Lower lobe of right lung (tissue), 2 donors: ENCODE results near the gene DAPK3. TPM values are rescaled to one million over a fixed set of nuclear protein-coding genes. Genes with fewer than 3 reads are reported as not detected.

Experiments
- ATAC-seq, 2 donors: fragments of 200-7000 bp; cut with Tn5 transposase; one replicate each; pipeline ENCODE4 v1.9.1; 2020 to 2022; ENCODE audit warnings: mild to moderate bottlenecking in 2 of 2, moderate library complexity in 2 of 2
- DNase-seq: peaks from one replicate; pipeline ENCODE4 v3.0.0-alpha.2; 2020
- H3K27ac ChIP-seq: fragments of 200-600 bp; one replicate; pipeline ENCODE4 v1.8.0; 2022
- H3K27me3 ChIP-seq: fragments of 200-600 bp; one replicate; pipeline ENCODE4 v1.8.0; 2022; ENCODE audit warnings: low read depth
- H3K36me3 ChIP-seq: fragments of 200-600 bp; one replicate; pipeline ENCODE4 v1.8.0; 2022; ENCODE audit warnings: mild to moderate bottlenecking
- H3K4me1 ChIP-seq: fragments of 200-600 bp; one replicate; pipeline ENCODE4 v1.8.0; 2022
- H3K4me3 ChIP-seq: fragments of 200-600 bp; one replicate; pipeline ENCODE4 v1.8.0; 2022; ENCODE audit warnings: mild to moderate bottlenecking
- H3K9me3 ChIP-seq: fragments of 200-600 bp; one replicate; pipeline ENCODE4 v1.8.0; 2022
- CTCF ChIP-seq: fragments of 200-600 bp; IDR thresholded peaks from one replicate; pipeline ENCODE4 v1.8.0; 2022; ENCODE audit warnings: antibody characterized with exemption, mild to moderate bottlenecking
- intact Hi-C: fragments of 100-400 bp; cut with DNase I; formaldehyde crosslinking; loops from one replicate; pipeline ENCODE4 v1.11.0; 2022
- total RNA-seq: library from RNA; stranded (reverse); fragmentation: NEBNext Ultra II Directional; extraction: Animal tissue kit (Norgen Biotek cat#: 25700); gene quantifications from one replicate; pipeline ENCODE4 v1.2.1, GENCODE V29; 2021
- donor health status: DM: no; HTN: yes; CAD: no; lungs with severe emphysema.

DAPK3 gene
- total RNA-seq, 1 donor from 2014 or later: 50.5 TPM

GRCh38 chr19:3931041-3931440 is 39.9 kb downstream of the DAPK3 start:
- Histone ChIP-seq H3K27me3 (peaks cover 26% of the 10 kb centered on the region), H3K4me3 (no peak overlapping the region), H3K36me3 (no peaks in the 10 kb centered on the region), H3K27ac (no peak overlapping the region), H3K4me1 (no peaks in the 10 kb centered on the region), H3K9me3 (no peaks in the 10 kb centered on the region)
- ATAC-seq (no peak), DNase-seq (no peak)
- TF ChIP-seq CTCF: no peak
- intact Hi-C loops: no loop called here

- no peaks in the 10 kb centered on the region for H3K36me3 ChIP-seq
- H3K27ac ChIP-seq: no peak overlapping the region
- no peak for ATAC-seq
- no peak for TF ChIP-seq CTCF
- H3K4me1 ChIP-seq: no peaks in the 10 kb centered on the region
- no peaks in the 10 kb centered on the region for H3K27me3 ChIP-seq
- peaks cover 13% of the 10 kb centered on the region for H3K9me3 ChIP-seq
- DNase-seq: no peak
- intact Hi-C loops: no loop called here
- no peak overlapping the region for H3K4me3 ChIP-seq
Measured at GRCh38 chr19:3923912-3924311, 47.0 kb downstream of the DAPK3 start.

GRCh38 chr19:3923096-3923758 is 47.7 kb downstream of the DAPK3 start:
- H3K4me3 ChIP-seq: no peak overlapping the region
- no peaks in the 10 kb centered on the region for H3K27me3 ChIP-seq
- TF ChIP-seq CTCF: no peak
- ATAC-seq (no peak), DNase-seq (no peak)
- no peaks in the 10 kb centered on the region for H3K36me3 ChIP-seq
- no peak overlapping the region for H3K27ac ChIP-seq
- intact Hi-C loops: no loop called here
- H3K9me3 ChIP-seq: peaks cover 13% of the 10 kb centered on the region
- H3K4me1 ChIP-seq: no peaks in the 10 kb centered on the region

- H3K27me3 ChIP-seq: no peaks in the 10 kb centered on the region
- H3K36me3 ChIP-seq: no peaks in the 10 kb centered on the region
- no peak for ATAC-seq
- TF ChIP-seq CTCF: no peak
- H3K4me3 ChIP-seq: no peak overlapping the region
- peaks cover 13% of the 10 kb centered on the region for H3K9me3 ChIP-seq
- no peak overlapping the region for H3K27ac ChIP-seq
- no peak for DNase-seq
- intact Hi-C loops: no loop called here
- H3K4me1 ChIP-seq: no peaks in the 10 kb centered on the region
Measured at GRCh38 chr19:3919793-3920192, 51.1 kb downstream of the DAPK3 start.

GRCh38 chr19:3916033-3916432 is 54.9 kb downstream of the DAPK3 start:
- Histone ChIP-seq H3K4me1 (no peaks in the 10 kb centered on the region), H3K9me3 (peaks cover 4% of the 10 kb centered on the region), H3K36me3 (no peaks in the 10 kb centered on the region), H3K27ac (no peak overlapping the region), H3K27me3 (no peaks in the 10 kb centered on the region), H3K4me3 (no peak overlapping the region)
- intact Hi-C loops: no loop called here
- ATAC-seq (no peak), DNase-seq (no peak)
- no peak for TF ChIP-seq CTCF

- Histone ChIP-seq H3K4me1 (no peaks in the 10 kb centered on the region), H3K9me3 (peaks cover 6% of the 10 kb centered on the region), H3K36me3 (no peaks in the 10 kb centered on the region), H3K27ac (no peak overlapping the region), H3K27me3 (no peaks in the 10 kb centered on the region), H3K4me3 (no peak overlapping the region)
- intact Hi-C loops: no loop called here
- TF ChIP-seq CTCF: no peak
- ATAC-seq (no peak), DNase-seq (no peak)
Measured at GRCh38 chr19:3914199-3914598, 56.7 kb downstream of the DAPK3 start.
